GM12873 (cell line): Measurements from ENCODE around the gene SACM1L.
A peak's percentile ranks its signal among the peaks of the same experiment; 100 is the strongest.

Source experiments
- CTCF ChIP-seq: IDR thresholded peaks from 2 replicates; pipeline ENCODE4 v1.5.1; 2012; ENCODE audit warnings: low read depth, mild to moderate bottlenecking, moderate library complexity, low read length, control low read depth; ENCODE audit not compliant: insufficient read depth; ENCODE audit errors: missing control alignments

Gene SACM1L

GRCh38 chr3:45644791-45645201 is 44.4 kb upstream of the SACM1L start:
- TF ChIP-seq CTCF, result no peak

GRCh38 chr3:45646051-45646585 is 43.1 kb upstream of the SACM1L start:
- no peak for TF ChIP-seq CTCF

- no peak for TF ChIP-seq CTCF
Measured at GRCh38 chr3:45647148-45647619, 42.0 kb upstream of the SACM1L start.

GRCh38 chr3:45653205-45653604 is 36.0 kb upstream of the SACM1L start:
- no peak for TF ChIP-seq CTCF

GRCh38 chr3:45654397-45654944 is 34.7 kb upstream of the SACM1L start:
- TF ChIP-seq CTCF, result no peak

DNA sequence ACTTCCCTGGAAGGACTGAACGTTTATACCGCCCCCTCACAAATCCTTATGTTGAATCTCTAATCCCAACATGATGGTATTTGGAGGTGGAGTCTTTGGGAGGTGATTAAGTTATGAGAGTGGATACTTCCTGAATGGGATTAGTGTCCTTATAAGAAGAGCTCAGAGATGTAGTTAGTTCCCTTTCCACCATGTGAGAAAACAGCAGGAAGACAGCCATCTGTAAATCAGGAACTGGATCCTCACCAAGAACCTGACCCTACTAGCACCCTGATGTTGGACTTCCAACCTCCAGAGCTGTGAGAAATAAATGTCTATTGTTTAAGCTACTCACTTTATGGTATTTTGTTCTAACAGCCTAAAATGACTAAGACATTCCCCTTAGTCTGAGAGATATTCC is 33.3 kb upstream of the SACM1L start:
- TF ChIP-seq CTCF, result no peak

- TF ChIP-seq CTCF, result peak; percentile 94
Measured at GRCh38 chr3:45656575-45657363, 32.4 kb upstream of the SACM1L start.
